Measurements from ENCODE around the gene PHLDB3.

Gene PHLDB3

DNA sequence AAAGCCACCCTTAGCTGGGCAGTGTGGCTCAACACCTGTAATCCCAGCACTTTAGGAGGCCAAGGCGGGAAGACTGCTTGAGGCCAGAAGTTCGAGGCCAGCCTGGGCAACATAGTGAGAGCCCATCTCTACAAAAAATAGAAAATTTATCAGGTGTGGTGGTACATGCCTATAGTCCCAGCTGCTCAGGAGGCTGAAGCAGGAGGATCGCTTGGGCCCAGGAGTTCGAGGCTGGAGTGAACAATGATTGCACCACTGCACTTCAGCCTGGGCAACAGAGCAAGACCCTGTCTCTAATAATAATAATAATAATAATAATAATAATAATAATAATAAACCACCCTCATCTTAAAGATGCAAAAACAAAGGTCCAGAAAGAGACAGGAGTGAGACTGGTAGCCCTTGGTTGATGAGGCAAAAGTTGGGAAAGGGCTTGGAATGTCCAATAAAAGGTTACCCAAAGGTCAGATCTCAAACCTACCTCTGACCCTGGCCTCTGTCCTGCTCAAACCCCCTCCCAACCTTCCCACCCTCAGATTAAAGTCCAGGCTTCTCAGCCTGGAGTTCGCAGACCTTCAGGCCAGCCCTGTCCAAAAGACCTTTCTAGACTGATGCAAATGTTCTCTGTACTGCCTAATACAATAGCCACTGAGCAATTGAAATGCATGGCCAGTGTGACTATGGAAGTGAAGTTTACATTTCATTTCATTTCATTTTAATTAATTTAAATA, 37.5 kb upstream of the PHLDB3 start:
- Histone ChIP-seq H3K36me3 (ENCODE audit: insufficient read depth, low read length) (peaks cover 40% of the 10 kb centered on the region), H3K4me1 (ENCODE audit: insufficient read depth, low read length) (no peaks in the 10 kb centered on the region), H3K9me3 (ENCODE audit: low read length) (no peaks in the 10 kb centered on the region), H3K9ac (ENCODE audit: low read length) (no peak overlapping the region), H3K4me3 (ENCODE audit: low read depth in 1 of 2, low read length in 2 of 2) (no peak overlapping the region), H3K27ac (ENCODE audit: low read depth, low read length) (no peak overlapping the region), H3K27me3 (ENCODE audit: control insufficient read depth in 1 of 2, insufficient read depth in 2 of 2, low read length in 2 of 2) (no peaks in the 10 kb centered on the region)

DNA sequence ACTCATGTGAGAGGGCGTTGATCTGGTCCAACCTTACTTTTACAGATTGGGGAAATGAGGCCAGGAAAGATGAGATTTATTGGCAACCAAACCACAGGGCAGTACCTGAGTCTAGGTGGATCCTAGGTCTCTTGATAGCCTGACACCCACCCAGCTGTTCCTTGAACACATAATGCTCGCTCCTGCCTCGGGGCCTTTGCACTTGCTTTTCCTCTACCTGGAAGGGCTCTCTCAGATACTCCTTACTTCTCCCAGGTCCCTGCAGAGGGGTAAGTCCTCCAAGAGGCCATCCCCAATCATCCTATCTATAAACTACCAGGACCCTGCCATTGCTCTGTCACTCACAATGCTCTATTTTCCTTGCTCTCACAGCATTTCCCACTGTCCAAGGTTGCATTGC, 35.8 kb upstream of the PHLDB3 start:
- peaks cover 34% of the 10 kb centered on the region for H3K36me3 ChIP-seq (ENCODE audit: insufficient read depth, low read length)
- peaks cover 5% of the 10 kb centered on the region for H3K4me1 ChIP-seq (ENCODE audit: insufficient read depth, low read length)

DNA sequence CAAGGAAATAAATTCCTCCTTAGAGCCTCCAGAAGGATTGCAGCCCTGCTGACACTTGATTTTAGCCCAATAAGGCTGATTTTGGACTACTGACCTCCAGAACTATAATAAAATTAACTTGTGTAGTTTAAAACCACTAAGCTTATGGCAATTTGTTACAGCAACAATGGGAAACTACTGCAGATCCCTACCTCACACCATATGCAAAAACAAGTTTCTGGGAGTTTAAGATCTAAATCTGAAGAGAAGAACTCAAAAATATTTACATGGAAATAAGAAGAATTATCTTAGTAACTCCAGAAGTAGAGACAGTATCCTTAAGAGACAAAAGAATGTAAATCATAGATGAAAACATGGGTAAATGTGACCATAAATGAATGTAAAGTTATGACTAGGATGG, 34.4 kb upstream of the PHLDB3 start:
- H3K4me3 ChIP-seq (ENCODE audit: low read depth in 1 of 2, low read length in 2 of 2): no peak overlapping the region
- H3K9ac ChIP-seq (ENCODE audit: low read length): no peak overlapping the region
- H3K36me3 ChIP-seq (ENCODE audit: insufficient read depth, low read length): peaks cover 28% of the 10 kb centered on the region
- no peaks in the 10 kb centered on the region for H3K27me3 ChIP-seq (ENCODE audit: control insufficient read depth in 1 of 2, insufficient read depth in 2 of 2, low read length in 2 of 2)
- H3K4me1 ChIP-seq (ENCODE audit: insufficient read depth, low read length): peaks cover 13% of the 10 kb centered on the region
- H3K27ac ChIP-seq (ENCODE audit: low read depth, low read length): no peak overlapping the region
- no peaks in the 10 kb centered on the region for H3K9me3 ChIP-seq (ENCODE audit: low read length)

More for the DNA sequence above, 35.8 kb upstream of the PHLDB3 start:
- Histone ChIP-seq H3K4me3 (ENCODE audit: low read depth in 1 of 2, low read length in 2 of 2) (no peak overlapping the region), H3K27me3 (ENCODE audit: control insufficient read depth in 1 of 2, insufficient read depth in 2 of 2, low read length in 2 of 2) (no peaks in the 10 kb centered on the region), H3K9me3 (ENCODE audit: low read length) (no peaks in the 10 kb centered on the region), H3K9ac (ENCODE audit: low read length) (no peak overlapping the region), H3K27ac (ENCODE audit: low read depth, low read length) (no peak overlapping the region)

DNA sequence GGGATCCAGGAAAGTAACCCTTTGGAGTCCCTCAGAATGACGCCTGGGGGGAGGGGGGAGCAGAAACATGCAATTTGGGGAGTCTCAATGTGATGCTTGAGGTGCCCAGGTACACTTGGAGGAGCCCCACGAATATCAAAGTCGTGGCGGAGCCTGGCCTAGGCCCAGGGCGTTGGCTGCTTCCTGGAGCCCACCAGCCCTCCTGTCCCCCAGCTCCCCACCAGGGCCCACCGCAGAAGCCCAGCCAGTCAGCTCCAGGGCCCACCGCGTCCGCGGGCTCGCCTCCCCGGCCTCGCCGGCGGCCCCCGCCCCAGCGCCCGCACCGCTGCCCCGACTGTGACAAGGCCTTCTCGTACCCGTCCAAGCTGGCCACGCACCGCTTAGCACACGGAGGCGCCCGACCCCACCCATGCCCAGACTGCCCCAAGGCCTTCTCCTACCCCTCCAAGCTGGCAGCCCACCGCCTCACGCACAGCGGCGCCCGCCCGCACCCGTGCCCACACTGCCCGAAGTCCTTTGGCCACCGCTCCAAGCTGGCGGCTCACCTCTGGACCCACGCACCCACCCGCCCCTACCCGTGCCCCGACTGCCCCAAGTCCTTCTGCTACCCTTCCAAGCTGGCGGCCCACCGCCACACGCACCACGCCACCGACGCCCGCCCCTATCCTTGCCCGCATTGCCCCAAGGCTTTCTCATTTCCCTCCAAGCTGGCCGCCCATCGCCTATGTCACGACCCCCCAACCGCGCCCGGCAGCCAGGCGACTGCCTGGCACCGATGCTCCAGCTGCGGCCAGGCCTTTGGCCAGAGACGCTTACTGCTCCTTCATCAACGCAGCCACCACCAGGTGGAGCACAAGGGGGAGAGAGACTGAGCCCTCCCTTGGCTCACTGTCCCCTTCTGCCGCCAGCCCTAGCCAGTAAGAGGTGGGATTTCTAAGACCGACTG, 30.5 kb upstream of the PHLDB3 start:
- Histone ChIP-seq H3K9ac (ENCODE audit: low read length) (peak overlapping the region; percentile 4), H3K4me1 (ENCODE audit: insufficient read depth, low read length) (peaks cover 21% of the 10 kb centered on the region), H3K36me3 (ENCODE audit: insufficient read depth, low read length) (peaks cover 3% of the 10 kb centered on the region), H3K27ac (ENCODE audit: low read depth, low read length) (peak overlapping the region; percentile 96), H3K27me3 (ENCODE audit: control insufficient read depth in 1 of 2, insufficient read depth in 2 of 2, low read length in 2 of 2) (no peaks in the 10 kb centered on the region), H3K9me3 (ENCODE audit: low read length) (no peaks in the 10 kb centered on the region), H3K4me3 (ENCODE audit: low read depth in 1 of 2, low read length in 2 of 2) (peak overlapping the region; percentile 41 to 96)

DNA sequence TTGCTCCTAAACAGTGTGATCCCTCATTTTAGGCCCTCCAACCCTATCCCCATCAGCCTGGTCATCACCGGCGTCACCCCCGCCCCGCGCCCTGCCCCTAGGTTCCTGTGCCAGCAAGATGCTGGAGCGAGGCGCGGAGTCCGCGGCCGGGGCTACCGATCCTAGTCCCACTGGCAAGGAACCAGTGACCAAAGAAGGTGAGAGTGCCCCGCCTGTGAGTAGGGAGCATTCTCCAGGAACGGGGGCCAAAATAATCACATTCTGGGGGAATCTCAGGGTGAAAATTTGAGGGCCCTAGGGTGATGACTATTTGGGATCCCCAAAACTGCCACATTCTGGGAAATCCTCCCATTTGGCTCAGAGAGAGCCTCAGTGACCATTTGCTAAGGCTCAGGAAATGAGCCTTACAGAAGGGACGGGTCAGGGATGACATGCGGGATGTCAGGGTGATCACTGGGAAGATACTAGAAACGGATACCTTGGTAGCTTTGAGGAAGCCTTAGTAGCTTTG, 29.8 kb upstream of the PHLDB3 start:
- H3K9me3 ChIP-seq (ENCODE audit: low read length): no peaks in the 10 kb centered on the region
- peaks cover 21% of the 10 kb centered on the region for H3K4me1 ChIP-seq (ENCODE audit: insufficient read depth, low read length)
- H3K9ac ChIP-seq (ENCODE audit: low read length): peak overlapping the region; percentile 4
- H3K27ac ChIP-seq (ENCODE audit: low read depth, low read length): peak overlapping the region; percentile 96
- no peaks in the 10 kb centered on the region for H3K27me3 ChIP-seq (ENCODE audit: control insufficient read depth in 1 of 2, insufficient read depth in 2 of 2, low read length in 2 of 2)
- H3K4me3 ChIP-seq (ENCODE audit: low read depth in 1 of 2, low read length in 2 of 2): peak overlapping the region; percentile 41 to 96
- peaks cover 3% of the 10 kb centered on the region for H3K36me3 ChIP-seq (ENCODE audit: insufficient read depth, low read length)

DNA sequence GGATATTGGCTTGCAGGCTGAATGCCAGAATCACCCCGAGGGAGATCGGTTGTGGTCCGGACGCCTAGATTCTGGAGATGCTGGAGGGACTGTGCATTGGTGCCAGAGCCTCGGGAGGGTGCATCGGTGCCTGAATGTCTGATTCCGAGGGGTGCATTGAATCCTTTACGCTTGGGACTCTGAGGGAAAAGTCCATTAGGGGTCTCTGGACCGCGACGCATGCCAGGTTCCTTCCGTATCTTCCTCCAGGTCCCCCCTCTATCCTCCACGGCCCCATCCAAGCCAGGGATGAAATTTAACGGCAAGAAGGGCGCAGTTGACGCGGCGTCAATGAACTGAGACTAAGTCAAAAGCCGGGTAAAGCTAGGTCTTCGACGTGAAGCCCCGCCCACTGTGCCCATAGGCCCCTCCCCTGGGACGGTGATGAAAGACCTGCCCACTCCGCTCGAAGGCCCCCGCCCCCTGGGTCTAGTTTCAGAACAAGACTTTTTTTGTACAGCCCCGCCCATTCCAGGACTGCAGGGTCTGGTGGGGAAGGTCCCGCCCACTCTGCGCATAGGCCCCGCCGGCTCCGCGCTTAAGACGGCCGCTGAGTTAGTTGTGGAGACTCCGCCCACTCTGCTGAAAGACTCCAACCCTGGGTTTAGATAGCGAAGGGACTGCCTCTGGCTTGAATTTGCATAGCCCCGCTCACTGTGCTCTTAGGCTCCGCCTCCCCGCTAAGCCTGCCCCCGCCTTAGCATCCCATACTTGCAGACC, 29.2 kb upstream of the PHLDB3 start:
- Histone ChIP-seq H3K9me3 (ENCODE audit: low read length) (no peaks in the 10 kb centered on the region), H3K4me1 (ENCODE audit: insufficient read depth, low read length) (peaks cover 21% of the 10 kb centered on the region), H3K36me3 (ENCODE audit: insufficient read depth, low read length) (peaks cover 3% of the 10 kb centered on the region), H3K27me3 (ENCODE audit: control insufficient read depth in 1 of 2, insufficient read depth in 2 of 2, low read length in 2 of 2) (no peaks in the 10 kb centered on the region), H3K4me3 (ENCODE audit: low read depth in 1 of 2, low read length in 2 of 2) (peak overlapping the region; percentile 59 to 96), H3K27ac (ENCODE audit: low read depth, low read length) (peak overlapping the region; percentile 96), H3K9ac (ENCODE audit: low read length) (peak overlapping the region; percentile 4)

DNA sequence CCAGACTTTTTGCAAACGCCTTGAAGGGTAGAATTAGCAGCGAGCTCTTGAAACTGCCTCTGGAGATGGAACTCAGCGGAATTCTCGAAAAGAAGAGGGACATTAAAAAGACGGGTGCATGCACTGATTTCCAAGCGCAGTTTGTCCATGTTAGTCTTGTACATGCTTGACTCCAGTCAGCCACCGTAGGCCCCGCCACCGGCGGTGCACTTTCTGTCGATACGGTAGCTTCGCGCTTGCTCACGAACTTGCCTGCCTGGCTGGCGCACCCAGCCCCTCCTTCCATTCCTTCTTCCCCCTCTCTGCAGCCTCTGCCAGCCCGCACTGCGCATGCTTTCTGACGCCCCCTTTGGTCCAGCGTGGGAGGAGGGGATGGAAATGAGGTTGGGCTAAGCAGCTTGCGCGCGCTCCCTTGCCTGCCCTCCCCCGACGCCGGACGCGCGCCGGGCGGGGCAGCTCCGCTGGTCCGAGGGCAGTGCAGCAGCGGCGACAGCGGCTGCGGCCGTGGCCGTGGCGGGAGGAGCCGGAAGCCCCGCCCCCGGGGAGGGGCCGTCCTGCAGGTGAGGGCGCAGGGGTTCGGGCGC, 28.5 kb upstream of the PHLDB3 start, which contains the start of gene ZNF575:
ZNF575 (plus strand) TSS at position 227 of the 584 bp plus-strand sequence. CDS start 1,235 bp downstream, outside the sequence.
- Histone ChIP-seq H3K9me3 (ENCODE audit: low read length) (no peaks in the 10 kb centered on the region), H3K4me3 (ENCODE audit: low read depth in 1 of 2, low read length in 2 of 2) (peak within 1 kb of the TSS; percentile 59 to 96), H3K4me1 (ENCODE audit: insufficient read depth, low read length) (peaks cover 23% of the 10 kb centered on the region), H3K27ac (ENCODE audit: low read depth, low read length) (peak within 1 kb of the TSS; percentile 96), H3K27me3 (ENCODE audit: control insufficient read depth in 1 of 2, insufficient read depth in 2 of 2, low read length in 2 of 2) (no peaks in the 10 kb centered on the region), H3K9ac (ENCODE audit: low read length) (peak within 1 kb of the TSS; percentile 23), H3K36me3 (ENCODE audit: insufficient read depth, low read length) (no peaks in the 10 kb centered on the region)

DNA sequence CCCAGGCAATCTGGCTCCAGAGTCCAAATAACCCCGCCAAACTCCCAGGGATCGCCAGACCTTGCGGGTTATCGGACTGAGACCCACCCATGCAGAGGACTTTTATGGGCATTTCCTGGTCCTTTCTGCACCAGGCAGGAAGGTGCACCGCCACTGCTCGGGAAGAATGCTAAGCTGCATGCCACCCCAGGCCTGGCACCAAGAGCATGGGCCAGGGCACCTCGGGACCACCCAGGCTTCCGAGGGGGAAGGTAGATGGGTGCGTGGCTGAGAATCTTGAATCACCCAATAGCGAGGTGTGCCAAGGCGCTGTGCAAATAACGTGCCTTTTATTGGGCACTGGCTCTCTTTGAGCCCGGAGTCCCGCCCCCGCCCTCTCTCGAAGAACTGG, 28.0 kb upstream of the PHLDB3 start:
- Histone ChIP-seq H3K4me1 (ENCODE audit: insufficient read depth, low read length) (peaks cover 25% of the 10 kb centered on the region), H3K9me3 (ENCODE audit: low read length) (no peaks in the 10 kb centered on the region), H3K4me3 (ENCODE audit: low read depth in 1 of 2, low read length in 2 of 2) (peak overlapping the region; percentile 59 to 96), H3K27ac (ENCODE audit: low read depth, low read length) (peak overlapping the region; percentile 96), H3K36me3 (ENCODE audit: insufficient read depth, low read length) (no peaks in the 10 kb centered on the region), H3K27me3 (ENCODE audit: control insufficient read depth in 1 of 2, insufficient read depth in 2 of 2, low read length in 2 of 2) (no peaks in the 10 kb centered on the region), H3K9ac (ENCODE audit: low read length) (peak overlapping the region; percentile 23)

DNA sequence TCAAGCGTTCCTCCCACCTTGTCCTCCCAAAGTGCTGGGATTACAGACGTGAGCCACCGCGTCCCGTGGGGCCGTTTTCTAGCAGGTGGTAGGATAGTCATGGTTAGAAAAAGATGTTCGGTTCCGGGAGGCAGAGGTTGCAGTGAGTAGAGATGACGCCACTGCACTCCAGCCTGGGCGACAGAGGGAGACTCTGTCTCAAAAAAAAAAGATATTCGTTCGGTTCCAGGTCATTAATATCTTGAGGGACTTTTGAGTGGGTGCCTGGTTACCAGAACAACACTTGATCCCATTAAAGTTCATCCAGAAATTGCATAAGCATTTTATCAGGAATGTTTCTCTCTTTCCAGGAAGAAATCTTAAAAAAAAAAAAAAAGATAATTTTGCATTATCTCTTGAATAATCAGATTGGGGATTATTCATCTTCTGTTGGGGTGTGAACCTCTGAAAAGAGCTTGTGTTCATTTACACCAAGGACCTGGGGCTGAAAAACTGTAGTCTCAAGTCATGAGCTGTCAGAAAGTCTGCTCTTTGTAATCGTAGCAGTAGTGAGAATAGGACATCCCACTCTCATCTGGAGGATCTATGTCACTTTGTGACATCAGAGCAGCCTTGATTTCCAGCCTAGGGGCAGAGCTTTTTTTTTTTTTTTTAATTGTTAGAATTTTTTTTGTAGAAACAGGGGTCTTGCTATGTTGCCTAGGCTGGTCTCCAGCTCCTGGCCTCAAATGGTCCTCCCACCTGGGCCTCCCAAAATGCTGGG, 23.5 kb upstream of the PHLDB3 start:
- no peaks in the 10 kb centered on the region for H3K27me3 ChIP-seq (ENCODE audit: control insufficient read depth in 1 of 2, insufficient read depth in 2 of 2, low read length in 2 of 2)
- no peak overlapping the region for H3K9ac ChIP-seq (ENCODE audit: low read length)
- H3K27ac ChIP-seq (ENCODE audit: low read depth, low read length): peak overlapping the region; percentile 10
- H3K36me3 ChIP-seq (ENCODE audit: insufficient read depth, low read length): no peaks in the 10 kb centered on the region
- H3K4me1 ChIP-seq (ENCODE audit: insufficient read depth, low read length): peaks cover 27% of the 10 kb centered on the region
- peak overlapping the region in 1 of 2 donors; percentile 84 for H3K4me3 ChIP-seq (ENCODE audit: low read depth in 1 of 2, low read length in 2 of 2)
- H3K9me3 ChIP-seq (ENCODE audit: low read length): no peaks in the 10 kb centered on the region

Measured in muscle layer of colon (tissue), 2 donors.